ENCODE measurements around the gene MRPS15.
"Not testable (repeated sequence)": the region's sequence is repeated elsewhere in the genome, so short reads cannot be mapped to it uniquely, and the experiment has no call there.

Gene MRPS15

GRCh38 chr1:36493524-36493923 lies 29.3 kb upstream of the MRPS15 start:
- POLR2A ChIA-PET: no interaction called here
- CTCF ChIA-PET: no interaction called here
- no peak for DNase-seq (ENCODE audit: extremely low spot score)
- TF ChIP-seq, protein P1, sequence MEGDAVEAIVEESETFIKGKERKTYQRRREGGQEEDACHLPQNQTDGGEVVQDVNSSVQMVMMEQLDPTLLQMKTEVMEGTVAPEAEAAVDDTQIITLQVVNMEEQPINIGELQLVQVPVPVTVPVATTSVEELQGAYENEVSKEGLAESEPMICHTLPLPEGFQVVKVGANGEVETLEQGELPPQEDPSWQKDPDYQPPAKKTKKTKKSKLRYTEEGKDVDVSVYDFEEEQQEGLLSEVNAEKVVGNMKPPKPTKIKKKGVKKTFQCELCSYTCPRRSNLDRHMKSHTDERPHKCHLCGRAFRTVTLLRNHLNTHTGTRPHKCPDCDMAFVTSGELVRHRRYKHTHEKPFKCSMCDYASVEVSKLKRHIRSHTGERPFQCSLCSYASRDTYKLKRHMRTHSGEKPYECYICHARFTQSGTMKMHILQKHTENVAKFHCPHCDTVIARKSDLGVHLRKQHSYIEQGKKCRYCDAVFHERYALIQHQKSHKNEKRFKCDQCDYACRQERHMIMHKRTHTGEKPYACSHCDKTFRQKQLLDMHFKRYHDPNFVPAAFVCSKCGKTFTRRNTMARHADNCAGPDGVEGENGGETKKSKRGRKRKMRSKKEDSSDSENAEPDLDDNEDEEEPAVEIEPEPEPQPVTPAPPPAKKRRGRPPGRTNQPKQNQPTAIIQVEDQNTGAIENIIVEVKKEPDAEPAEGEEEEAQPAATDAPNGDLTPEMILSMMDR (IDR thresholded peaks at IDR 0.05; ENCODE audit: control extremely low read depth, extremely low read depth, low read depth, missing control alignments): no peak

DNA sequence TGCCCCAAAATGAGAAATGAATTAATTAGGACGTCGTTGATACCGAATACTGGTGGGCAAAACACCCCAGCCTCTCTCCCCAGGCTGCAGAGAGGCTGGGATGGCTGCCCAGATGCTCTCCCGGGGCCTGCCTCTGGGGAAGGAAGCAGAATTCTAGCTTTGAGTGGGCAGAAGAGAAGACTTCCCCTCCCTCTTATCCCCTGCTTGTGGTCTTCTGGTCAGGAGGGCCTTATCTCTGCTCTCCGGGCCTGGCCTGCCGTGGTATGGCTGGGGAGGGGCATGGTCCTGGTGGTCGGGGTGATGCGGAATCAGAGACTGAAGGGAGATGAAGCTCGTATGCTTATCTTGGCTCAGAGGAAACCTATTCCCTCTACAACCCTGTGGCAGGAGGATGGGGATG lies 28.3 kb upstream of the MRPS15 start:
- TF ChIP-seq, protein P1 (IDR thresholded peaks at IDR 0.05; ENCODE audit: control extremely low read depth, extremely low read depth, low read depth, missing control alignments): no peak
- no peak for DNase-seq (ENCODE audit: extremely low spot score)
- ChIA-PET CTCF (no interaction called here), POLR2A (no interaction called here)

GRCh38 chr1:36489258-36490051 lies 25.3 kb upstream of the MRPS15 start:
- POLR2A ChIA-PET; CTCF ChIA-PET; DNase-seq (ENCODE audit: extremely low spot score): not testable (repeated sequence)

DNA sequence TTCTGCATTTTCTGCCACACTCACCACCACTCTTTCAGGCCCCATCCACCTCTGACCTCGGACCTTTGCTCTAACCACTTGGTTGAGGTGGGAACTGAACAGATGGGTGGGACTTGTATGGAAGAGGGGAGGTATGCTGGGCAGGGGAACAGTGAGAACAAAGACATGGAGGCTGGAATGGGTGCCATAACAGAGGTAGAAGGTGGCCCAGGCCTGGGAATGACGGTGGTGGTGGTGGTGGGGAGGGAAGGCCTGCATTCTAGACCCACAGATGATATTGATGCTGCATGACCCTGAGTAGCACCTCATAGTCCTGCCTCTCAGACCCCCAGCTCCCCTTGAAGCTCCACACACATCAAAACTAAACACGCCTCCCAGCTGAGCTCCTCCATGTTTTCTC lies 23.7 kb upstream of the MRPS15 start:
- ChIA-PET CTCF (interaction anchor here (1.0 to 1.4 kb wide), 2 partner anchors 9 to 14 kb away, joined by 3 read pairs; no protein-coding TSS in a partner anchor), POLR2A (no interaction called here)
- DNase-seq (ENCODE audit: extremely low spot score): no peak
- TF ChIP-seq, protein P1 (IDR thresholded peaks at IDR 0.05; ENCODE audit: control extremely low read depth, extremely low read depth, low read depth, missing control alignments): no peak

- DNase-seq (ENCODE audit: extremely low spot score); POLR2A ChIA-PET: not testable (repeated sequence)
- CTCF ChIA-PET: interaction anchor here (1.0 to 1.4 kb wide), 2 partner anchors 8 to 15 kb away, joined by 3 read pairs; no protein-coding TSS in a partner anchor
Measured at GRCh38 chr1:36487336-36487725, 23.1 kb upstream of the MRPS15 start.

GRCh38 chr1:36486439-36487335 lies 22.5 kb upstream of the MRPS15 start:
- DNase-seq (ENCODE audit: extremely low spot score): no peak
- ChIA-PET POLR2A (no interaction called here), CTCF (interaction anchor here (1.0 to 1.5 kb wide), 6 partner anchors 7 to 66 kb away, joined by 3 to 6 read pairs (median 3); no protein-coding TSS in a partner anchor)
- TF ChIP-seq, protein P1 (IDR thresholded peaks at IDR 0.05; ENCODE audit: control extremely low read depth, extremely low read depth, low read depth, missing control alignments): no peak

DNA sequence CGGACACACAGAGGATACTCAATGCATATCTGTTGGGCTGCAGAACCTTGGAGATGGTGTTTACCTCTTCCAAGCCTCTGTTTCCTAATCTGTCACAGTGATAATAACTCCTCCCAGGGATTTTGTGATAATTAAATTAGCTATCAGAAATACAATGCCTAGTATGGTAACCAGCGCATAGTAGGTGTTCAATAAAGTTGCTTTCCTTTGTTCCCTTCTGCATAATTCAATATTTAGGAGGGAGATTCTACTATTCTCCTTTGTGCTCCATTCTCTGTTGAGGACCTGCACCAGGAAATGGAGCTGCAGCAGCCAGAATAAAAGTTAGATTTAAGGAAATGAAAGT lies 21.9 kb upstream of the MRPS15 start:
- TF ChIP-seq, protein P1 (IDR thresholded peaks at IDR 0.05; ENCODE audit: control extremely low read depth, extremely low read depth, low read depth, missing control alignments): no peak
- DNase-seq (ENCODE audit: extremely low spot score): no peak
- ChIA-PET CTCF (interaction anchor here (1.0 to 1.5 kb wide), 5 partner anchors 9 to 67 kb away, joined by 3 to 6 read pairs (median 3); no protein-coding TSS in a partner anchor), POLR2A (no interaction called here)

Data from GM10248 (cell line).